ENCODE data around the gene ZBTB4. TPM values are rescaled to one million over a fixed set of nuclear protein-coding genes. Genes with fewer than 3 reads are reported as not detected.

ZBTB4 gene
- total RNA-seq, 4 donors from 2014 or later, result 22.7 to 116 (median 39.2) TPM

Other genes starting within 250 kb of the ZBTB4 start
- gene DVL2, start 245.1 kb downstream of the ZBTB4 start, total RNA-seq, result 10 to 100 TPM in 3 of 4 donors, 1 to 10 TPM in 1; 5.1 to 83.2 (median 53.5) TPM
- 10 to 100 TPM in 3 of 4 donors, 1 to 10 TPM in 1; 9.7 to 68.1 (median 29.7) TPM for gene PHF23, start 240.2 kb downstream of the ZBTB4 start, total RNA-seq
- gene GABARAP, start 237.2 kb downstream of the ZBTB4 start, total RNA-seq, result 100 to 1,000 TPM; 220 to 467 (median 366) TPM
- gene CTDNEP1, start 227.9 kb downstream of the ZBTB4 start, total RNA-seq, result 100 to 1,000 TPM in 1 of 4 donors, 10 to 100 TPM in 3; 13.8 to 115 (median 37.2) TPM
- 10 to 100 TPM; 41.9 to 65.6 (median 51.3) TPM for gene ELP5, start 227.4 kb downstream of the ZBTB4 start, total RNA-seq
- 10 to 100 TPM in 1 of 4 donors, under 1 TPM in 3; 0.29 to 24.4 (median 0.68) TPM for gene CLDN7, start 217.2 kb downstream of the ZBTB4 start, total RNA-seq
- gene SLC2A4, start 197.9 kb downstream of the ZBTB4 start, total RNA-seq, result 10 to 100 TPM in 2 of 4 donors, 1 to 10 TPM in 2; 1.8 to 25.9 (median 12.6) TPM
- gene YBX2, start 185.0 kb downstream of the ZBTB4 start, total RNA-seq, result 1 to 10 TPM in 2 of 4 donors, not detected in 2; 2.4 to 4.4 TPM
- 100 to 1,000 TPM in 3 of 4 donors, 10 to 100 TPM in 1; 75.3 to 219 (median 198) TPM for gene EIF5A, start 172.0 kb downstream of the ZBTB4 start, total RNA-seq
- gene GPS2, start 164.3 kb downstream of the ZBTB4 start, total RNA-seq, result 10 to 100 TPM; 34.0 to 68.3 (median 43.9) TPM
- 10 to 100 TPM; 12.4 to 64.7 (median 34.1) TPM for gene NEURL4, start 150.3 kb downstream of the ZBTB4 start, total RNA-seq
- gene ACAP1, start 143.1 kb downstream of the ZBTB4 start, total RNA-seq, result 10 to 100 TPM in 1 of 4 donors, 1 to 10 TPM in 2, under 1 TPM in 1; 0.29 to 11.2 (median 1.7) TPM
- 10 to 100 TPM in 1 of 4 donors, 1 to 10 TPM in 3; 2.6 to 14.7 (median 7.2) TPM for gene KCTD11, start 127.5 kb downstream of the ZBTB4 start, total RNA-seq
- not detected for gene TMEM95, start 124.5 kb downstream of the ZBTB4 start, total RNA-seq
- gene TNK1, start 98.5 kb downstream of the ZBTB4 start, total RNA-seq, result 1 to 10 TPM in 3 of 4 donors, under 1 TPM in 1; 0.26 to 9.2 (median 1.8) TPM
- gene PLSCR3, start 85.1 kb downstream of the ZBTB4 start, total RNA-seq, result 10 to 100 TPM in 3 of 4 donors, under 1 TPM in 1; 0.77 to 42.6 (median 17.6) TPM
- gene TMEM256, start 75.5 kb downstream of the ZBTB4 start, total RNA-seq, result 100 to 1,000 TPM in 3 of 4 donors, 10 to 100 TPM in 1; 26.0 to 131 (median 115) TPM
- 10 to 100 TPM; 14.2 to 81.9 (median 19.7) TPM for gene NLGN2, start 71.8 kb downstream of the ZBTB4 start, total RNA-seq
- gene SPEM1, start 59.3 kb downstream of the ZBTB4 start, total RNA-seq, result not detected
- not detected for gene SPEM2, start 54.0 kb downstream of the ZBTB4 start, total RNA-seq
- gene SPEM3, start 50.8 kb downstream of the ZBTB4 start, total RNA-seq, result not detected
- 1 to 10 TPM in 2 of 4 donors, under 1 TPM in 1, not detected in 1; 0.29 to 2.8 (median 2.0) TPM for gene TMEM102, start 44.2 kb downstream of the ZBTB4 start, total RNA-seq
- 10 to 100 TPM in 1 of 4 donors, 1 to 10 TPM in 2, not detected in 1; 2.8 to 17.9 (median 6.2) TPM for gene FGF11, start 40.1 kb downstream of the ZBTB4 start, total RNA-seq
- 10 to 100 TPM in 2 of 4 donors, 1 to 10 TPM in 2; 3.2 to 16.9 (median 10.9) TPM for gene CHRNB1, start 34.6 kb downstream of the ZBTB4 start, total RNA-seq
- not detected for gene SLC35G6, start 1.8 kb upstream of the ZBTB4 start, total RNA-seq
- gene POLR2A, start 4.7 kb upstream of the ZBTB4 start, total RNA-seq, result 100 to 1,000 TPM in 2 of 4 donors, 10 to 100 TPM in 2; 19.7 to 167 (median 77.6) TPM
- 10 to 100 TPM; 15.3 to 63.1 (median 33.7) TPM for gene TNFSF12, start 69.4 kb upstream of the ZBTB4 start, total RNA-seq
- 10 to 100 TPM in 3 of 4 donors, 1 to 10 TPM in 1; 6.8 to 56.9 (median 25.8) TPM for gene TNFSF13, start 79.1 kb upstream of the ZBTB4 start, total RNA-seq
- gene SENP3, start 82.3 kb upstream of the ZBTB4 start, total RNA-seq, result 100 to 1,000 TPM in 1 of 4 donors, 10 to 100 TPM in 3; 45.9 to 106 (median 59.5) TPM
- 10 to 100 TPM in 1 of 4 donors, 1 to 10 TPM in 3; 4.4 to 15.9 (median 7.5) TPM for gene CD68, start 100.0 kb upstream of the ZBTB4 start, total RNA-seq
- 10 to 100 TPM in 3 of 4 donors, 1 to 10 TPM in 1; 2.6 to 63.6 (median 35.0) TPM for gene MPDU1, start 104.2 kb upstream of the ZBTB4 start, total RNA-seq
- gene SOX15, start 110.5 kb upstream of the ZBTB4 start, total RNA-seq, result 1 to 10 TPM in 3 of 4 donors, not detected in 1; 1.0 to 7.3 (median 1.1) TPM
- 10 to 100 TPM in 2 of 4 donors, 1 to 10 TPM in 2; 6.2 to 37.8 (median 20.1) TPM for gene FXR2, start 135.3 kb upstream of the ZBTB4 start, total RNA-seq
- gene SAT2, start 148.2 kb upstream of the ZBTB4 start, total RNA-seq, result 10 to 100 TPM; 18.5 to 74.8 (median 46.0) TPM
- 1 to 10 TPM in 1 of 4 donors, under 1 TPM in 1, not detected in 2; 0.21 to 1.1 TPM for gene SHBG, start 150.5 kb upstream of the ZBTB4 start, total RNA-seq
- gene ATP1B2, start 171.3 kb upstream of the ZBTB4 start, total RNA-seq, result 10 to 100 TPM in 1 of 4 donors, 1 to 10 TPM in 3; 3.2 to 20.7 (median 8.0) TPM
- gene TP53, start 207.9 kb upstream of the ZBTB4 start, total RNA-seq, result 10 to 100 TPM in 3 of 4 donors, 1 to 10 TPM in 1; 5.9 to 58.3 (median 30.7) TPM
- gene WRAP53, start 208.8 kb upstream of the ZBTB4 start, total RNA-seq, result 1 to 10 TPM; 1.0 to 8.8 (median 6.2) TPM
- gene EFNB3, start 225.6 kb upstream of the ZBTB4 start, total RNA-seq, result 10 to 100 TPM in 2 of 4 donors, under 1 TPM in 2; 0.26 to 13.1 (median 5.6) TPM
- 1 to 10 TPM in 1 of 4 donors, under 1 TPM in 3; under 0.01 to 1.4 (median 0.48) TPM for gene DNAH2, start 238.1 kb upstream of the ZBTB4 start, total RNA-seq

Measured in uterus (tissue), 4 donors.